Spinal cord (tissue), 10 donors: Measurements from ENCODE around the gene ACO2. TPM values are rescaled to one million over a fixed set of nuclear protein-coding genes. Genes with fewer than 3 reads are reported as not detected.

Source experiments
- DNase-seq, 6 donors: peaks; one replicate each; pipeline versions ENCODE4 v3.0.0 to v3.0.0-alpha.2; 2013 to 2015; ENCODE audit warnings: low spot score in 6 of 6, low read depth in 4 of 6
- H3K27ac ChIP-seq: one replicate; pipeline ENCODE4 v1.5.1; 2013; ENCODE audit warnings: low read depth, low read length, control low read depth
- H3K27me3 ChIP-seq: one replicate; pipeline ENCODE4 v1.6.1; 2013; ENCODE audit warnings: low read length; ENCODE audit not compliant: control insufficient read depth, insufficient read depth
- H3K36me3 ChIP-seq: one replicate; pipeline ENCODE4 v1.6.1; 2013; ENCODE audit warnings: low read length; ENCODE audit not compliant: control insufficient read depth, insufficient read depth
- H3K4me1 ChIP-seq: one replicate; pipeline ENCODE4 v1.6.1; 2013; ENCODE audit warnings: low read length; ENCODE audit not compliant: control insufficient read depth, insufficient read depth
- H3K4me3 ChIP-seq: one replicate; pipeline ENCODE4 v1.5.1; 2013; ENCODE audit warnings: low read depth, low read length, control low read depth
- H3K9me3 ChIP-seq: one replicate; pipeline ENCODE4 v1.6.1; 2013; ENCODE audit warnings: low read length; ENCODE audit not compliant: control insufficient read depth, insufficient read depth
- WGBS: methylation state at CpG from one replicate; pipeline ENCODE4 v1.1.5; 2013; ENCODE audit warnings: missing lambda C conversion rate; ENCODE audit not compliant: insufficient coverage; 5-methylcytosine and 5-hydroxymethylcytosine counted together
- polyA plus RNA-seq, 2 donors: library from polyadenylated mRNA; unstranded; fragments of 120-200 nt; gene quantifications; one replicate each; pipeline ENCODE4 v1.2.1, GENCODE V29; 2013; ENCODE audit not compliant: insufficient read length in 2 of 2
- total RNA-seq, 2 donors: library from RNA; depleted of rRNA in 1 of 2; stranded (reverse); fragments of 120-200 nt in 1 of 2; fragments of >200 nt in 1 of 2; gene quantifications; one replicate each; pipeline versions ENCODE4 v1.2.3 to v1.2.4, GENCODE V29; 2013 to 2014
- donor health status: healthy.

The ACO2 gene
- total and polyA plus RNA-seq, 4 donors, result 101 to 183 (median 147) TPM

- Histone ChIP-seq H3K27ac (no peak overlapping the region), H3K4me1 (peaks cover 35% of the 10 kb centered on the region), H3K4me3 (no peak overlapping the region), H3K27me3 (no peaks in the 10 kb centered on the region), H3K36me3 (peaks cover 70% of the 10 kb centered on the region), H3K9me3 (no peaks in the 10 kb centered on the region)
- DNase-seq, result no peak
- WGBS, result 100% methylated on average over 3 of the region's 4 CpGs
These were observed 35.9 kb downstream of the ACO2 start for GRCh38 chr22:41504816-41505215.

- Histone ChIP-seq H3K4me1 (peaks cover 43% of the 10 kb centered on the region), H3K4me3 (no peak overlapping the region), H3K27me3 (no peaks in the 10 kb centered on the region), H3K9me3 (no peaks in the 10 kb centered on the region), H3K27ac (no peak overlapping the region), H3K36me3 (peaks cover 71% of the 10 kb centered on the region)
- WGBS, result 90% methylated on average over 7 of the region's 10 CpGs
- DNase-seq, result no peak
These were observed 36.7 kb downstream of the ACO2 start for GRCh38 chr22:41505511-41506220.

GRCh38 chr22:41507330-41508063 lies 38.6 kb downstream of the ACO2 start:
- H3K27ac ChIP-seq, result peak overlapping the region; percentile 92
- no peak overlapping the region for H3K4me3 ChIP-seq
- peaks cover 55% of the 10 kb centered on the region for H3K4me1 ChIP-seq
- no peak for DNase-seq
- WGBS, result 89% methylated on average over 21 of the region's 23 CpGs
- no peaks in the 10 kb centered on the region for H3K9me3 ChIP-seq
- no peaks in the 10 kb centered on the region for H3K27me3 ChIP-seq
- H3K36me3 ChIP-seq, result peaks cover 70% of the 10 kb centered on the region

- peaks cover 65% of the 10 kb centered on the region for H3K4me1 ChIP-seq
- H3K4me3 ChIP-seq, result no peak overlapping the region
- H3K27ac ChIP-seq, result peak overlapping the region; percentile 92
- H3K27me3 ChIP-seq, result no peaks in the 10 kb centered on the region
- 23% methylated on average over 10 of the region's 12 CpGs for WGBS
- no peaks in the 10 kb centered on the region for H3K9me3 ChIP-seq
- peak; percentile 67 to 94 (median 75) for DNase-seq
- peaks cover 81% of the 10 kb centered on the region for H3K36me3 ChIP-seq
These were observed 39.9 kb downstream of the ACO2 start for GRCh38 chr22:41508770-41509170.

- Histone ChIP-seq H3K27ac (no peak overlapping the region), H3K36me3 (peaks cover 89% of the 10 kb centered on the region), H3K4me1 (peaks cover 64% of the 10 kb centered on the region), H3K9me3 (no peaks in the 10 kb centered on the region), H3K27me3 (no peaks in the 10 kb centered on the region), H3K4me3 (no peak overlapping the region)
- no peak for DNase-seq
- WGBS, result 92% methylated on average over 2 of the region's 2 CpGs
These were observed 42.6 kb downstream of the ACO2 start for GRCh38 chr22:41511521-41511968.

GRCh38 chr22:41512421-41513194 lies 43.7 kb downstream of the ACO2 start:
- Histone ChIP-seq H3K4me1 (peaks cover 59% of the 10 kb centered on the region), H3K36me3 (peaks cover 93% of the 10 kb centered on the region), H3K9me3 (no peaks in the 10 kb centered on the region), H3K27me3 (no peaks in the 10 kb centered on the region), H3K4me3 (no peak overlapping the region), H3K27ac (no peak overlapping the region)
- WGBS, result 47% methylated on average over 11 of the region's 17 CpGs
- DNase-seq, result no peak

- DNase-seq, result no peak
- H3K27me3 ChIP-seq, result no peaks in the 10 kb centered on the region
- peaks cover 58% of the 10 kb centered on the region for H3K4me1 ChIP-seq
- 73% methylated on average over 5 of the region's 5 CpGs for WGBS
- peaks cover 91% of the 10 kb centered on the region for H3K36me3 ChIP-seq
- no peak overlapping the region for H3K4me3 ChIP-seq
- no peak overlapping the region for H3K27ac ChIP-seq
- no peaks in the 10 kb centered on the region for H3K9me3 ChIP-seq
These were observed 44.5 kb downstream of the ACO2 start for GRCh38 chr22:41513391-41513790.

- Histone ChIP-seq H3K36me3 (peaks cover 91% of the 10 kb centered on the region), H3K27ac (no peak overlapping the region)
- WGBS, result 90% methylated on average over 8 of the region's 8 CpGs
These were observed 47.5 kb downstream of the ACO2 start for GRCh38 chr22:41516462-41516861.

GRCh38 chr22:41517172-41518047 lies 48.5 kb downstream of the ACO2 start:
- Histone ChIP-seq H3K27me3 (no peaks in the 10 kb centered on the region), H3K4me1 (peaks cover 24% of the 10 kb centered on the region), H3K9me3 (no peaks in the 10 kb centered on the region), H3K4me3 (no peak overlapping the region), H3K36me3 (peaks cover 82% of the 10 kb centered on the region), H3K27ac (peak overlapping the region; percentile 47)
- DNase-seq, result peak; percentile 65 to 90 (median 68)
- 61% methylated on average over 16 of the region's 22 CpGs for WGBS

More at GRCh38 chr22:41516462-41516861, 47.5 kb downstream of the ACO2 start:
- Histone ChIP-seq H3K4me3 (no peak overlapping the region), H3K4me1 (peaks cover 30% of the 10 kb centered on the region), H3K9me3 (no peaks in the 10 kb centered on the region), H3K27me3 (no peaks in the 10 kb centered on the region)
- DNase-seq, result no peak
